ENCODE results near the gene MIX23.

The MIX23 gene

GRCh38 chr3:122350814-122351418, 32.1 kb downstream of the MIX23 start:
- no peak for DNase-seq

DNA sequence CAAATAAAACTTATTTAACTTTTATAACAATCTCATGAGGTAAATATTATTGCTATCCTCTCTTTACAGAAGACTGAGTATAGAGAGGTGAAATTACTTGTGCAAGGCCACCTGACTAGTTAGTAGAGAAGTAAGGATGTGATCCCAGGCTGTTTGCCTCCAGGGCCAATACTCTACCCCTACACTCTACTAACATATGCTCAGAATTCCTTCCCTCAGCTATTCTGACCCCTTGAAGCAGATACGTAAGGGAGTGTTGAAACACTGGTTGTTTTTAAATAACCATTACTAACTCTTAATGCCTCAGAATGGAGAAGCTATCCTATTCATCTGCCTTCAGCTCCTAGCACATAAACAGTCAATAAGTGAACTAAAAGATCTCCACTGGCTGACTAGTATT, 33.9 kb downstream of the MIX23 start:
- no peak for DNase-seq

GRCh38 chr3:122343654-122344053, 39.4 kb downstream of the MIX23 start:
- DNase-seq: no peak

GRCh38 chr3:122342803-122343202, 40.2 kb downstream of the MIX23 start:
- DNase-seq: no peak

GRCh38 chr3:122332551-122332950, 50.5 kb downstream of the MIX23 start:
- no peak for DNase-seq

DNA sequence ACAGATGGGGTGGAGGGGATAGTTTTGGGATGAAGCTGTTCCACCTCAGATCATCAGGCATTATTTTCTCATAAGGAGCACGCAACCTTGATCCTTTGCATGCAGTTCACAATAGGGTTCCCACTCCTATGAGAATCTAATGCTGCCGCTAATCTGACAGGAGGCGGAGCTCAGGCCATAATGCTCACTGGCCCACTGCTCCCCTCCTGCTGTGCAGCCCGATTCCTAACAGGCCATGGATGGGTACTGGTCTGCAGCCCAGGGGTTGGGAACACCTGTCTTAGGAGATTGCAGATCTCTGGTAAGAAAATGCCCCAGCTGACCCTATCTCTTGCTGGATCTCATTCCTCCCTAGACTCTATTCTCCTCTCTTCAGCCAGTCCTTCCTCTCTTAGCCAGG, 51.1 kb downstream of the MIX23 start:
- DNase-seq: no peak

- no peak for DNase-seq
Observed at GRCh38 chr3:122325769-122326168, 57.3 kb downstream of the MIX23 start.

DNA sequence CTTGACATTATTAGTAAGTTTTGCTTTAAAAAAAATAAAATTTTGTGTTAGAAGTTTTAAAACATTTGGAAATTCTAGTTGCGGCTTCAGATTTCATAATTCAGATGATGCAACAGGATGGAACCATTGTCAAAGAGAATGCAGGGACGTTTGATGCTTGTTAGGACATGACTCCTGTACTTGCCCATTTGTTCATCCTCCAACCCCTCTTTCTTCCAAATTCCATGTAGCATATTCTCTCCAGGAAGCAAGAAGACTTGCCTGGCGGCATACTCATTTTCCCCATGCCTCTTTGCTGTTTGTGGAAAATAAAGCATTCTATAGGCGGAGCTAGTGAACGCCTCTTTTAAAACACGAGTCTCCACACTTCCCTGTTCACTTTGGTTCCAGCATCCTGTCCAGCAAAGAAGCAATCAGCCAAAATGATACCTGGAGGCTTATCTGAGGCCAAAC, 58.1 kb downstream of the MIX23 start, which contains the start of gene CSTA:
TSS of gene CSTA (plus strand) at position 378 of the 453 bp plus-strand sequence. CDS start at position 423, 45 bp downstream.
- no peak for DNase-seq

- no peak for DNase-seq
Observed at GRCh38 chr3:122322095-122323075, 60.6 kb downstream of the MIX23 start.

DNA sequence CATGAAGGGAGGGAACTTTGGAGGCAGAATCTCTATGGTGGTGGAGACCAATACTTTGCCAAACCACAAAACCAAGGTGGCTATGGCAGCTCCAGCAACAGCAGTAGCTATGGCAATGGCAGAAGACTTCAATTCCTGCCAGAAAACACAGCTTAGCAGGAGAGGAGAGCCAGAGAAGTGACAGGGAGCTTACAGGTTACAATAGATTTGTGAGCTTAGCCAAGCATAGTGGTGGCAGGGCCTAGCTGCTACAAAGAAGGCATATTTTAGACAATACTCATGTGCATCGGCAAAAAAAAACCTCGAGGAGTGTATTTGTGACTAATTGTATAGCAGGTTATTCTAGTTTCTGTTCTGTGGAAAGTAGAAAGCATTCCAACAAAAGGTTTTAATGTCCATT, 64.4 kb downstream of the MIX23 start:
- DNase-seq: no peak

DNA sequence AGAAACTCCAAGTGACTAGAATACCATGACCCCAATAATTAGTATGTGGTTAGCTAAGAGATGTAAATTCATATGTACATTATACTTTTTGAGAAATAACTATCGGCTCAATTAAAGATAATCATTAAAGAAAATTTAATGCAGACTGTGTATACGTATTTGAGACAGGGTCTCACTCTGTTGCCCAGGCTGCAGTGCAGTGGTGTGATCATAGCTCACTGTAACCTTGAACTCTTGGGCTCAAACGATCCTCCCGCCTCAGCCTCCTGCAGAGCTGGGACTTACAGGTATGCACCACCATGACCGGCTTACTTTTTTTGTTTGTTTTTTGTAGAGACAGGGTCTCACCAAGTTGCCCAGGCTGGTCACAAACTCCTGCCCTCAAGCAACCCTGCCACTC, 66.7 kb downstream of the MIX23 start:
- DNase-seq: no peak

DNA sequence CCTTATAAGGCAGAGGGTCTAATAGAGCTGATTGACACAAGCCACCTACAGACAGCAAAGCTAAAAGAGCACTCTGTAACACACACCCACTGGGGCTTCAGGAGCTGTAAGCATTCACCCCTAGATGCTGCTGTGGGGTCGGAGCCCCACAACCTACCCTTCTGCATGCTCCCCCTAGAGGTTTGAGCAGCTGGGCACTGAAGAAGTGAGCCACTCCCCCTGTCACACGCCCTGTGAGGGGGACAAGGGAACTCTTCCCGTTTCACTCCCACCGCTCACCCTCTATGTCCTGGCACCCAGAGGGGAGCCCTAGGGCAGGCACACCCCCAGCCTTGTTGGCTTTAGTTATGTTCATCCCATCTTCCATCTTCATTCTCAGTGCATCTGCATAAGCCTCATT, 67.4 kb downstream of the MIX23 start:
- DNase-seq: no peak

GRCh38 chr3:122314228-122314876, 68.7 kb downstream of the MIX23 start:
- DNase-seq: no peak

DNA sequence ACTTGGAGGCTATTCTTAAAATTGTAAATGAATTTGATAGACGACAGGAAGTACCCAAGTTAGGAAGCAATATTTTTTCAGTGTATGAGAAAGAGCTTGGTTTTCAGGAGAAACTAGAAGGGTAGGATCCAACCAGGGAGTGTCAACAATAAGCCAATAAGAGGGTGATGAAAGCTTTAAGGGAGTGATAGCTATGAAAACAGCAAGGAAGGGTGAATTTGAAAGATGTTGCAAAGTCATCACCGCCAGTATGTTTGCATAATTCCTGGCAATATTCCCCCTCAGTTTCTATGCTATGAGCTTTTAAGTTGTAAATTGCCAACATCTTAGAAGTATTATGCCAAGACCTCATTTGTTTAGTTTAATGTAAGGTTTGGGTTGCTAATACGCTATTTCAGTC, 69.8 kb downstream of the MIX23 start:
- no peak for DNase-seq

DNA sequence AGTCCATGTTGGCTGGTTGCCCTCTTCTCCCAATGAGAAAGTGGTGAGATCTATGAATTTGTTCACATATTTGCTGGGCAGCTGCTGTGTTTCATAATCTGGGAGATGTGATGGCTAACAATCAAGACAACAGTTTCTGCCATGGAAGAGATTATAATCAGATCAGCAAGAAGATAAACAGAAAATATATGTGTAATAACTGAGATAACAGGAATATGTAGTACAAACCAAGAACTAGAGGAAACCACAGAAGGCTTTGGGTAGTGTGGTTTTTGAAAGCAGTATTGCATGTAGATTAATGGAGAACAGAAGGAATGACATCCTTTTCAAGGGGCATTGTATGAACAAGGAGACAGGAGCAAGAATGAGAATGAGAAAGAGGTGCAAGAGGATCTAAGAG, 70.2 kb downstream of the MIX23 start:
- DNase-seq: no peak

- DNase-seq: no peak
Observed at GRCh38 chr3:122310361-122310760, 72.7 kb downstream of the MIX23 start.

All from effector CD4-positive, alpha-beta T cell (primary cell).